GM18498 (cell line): Measurements from ENCODE around the gene CCDC50.
A peak's percentile ranks its signal among the peaks of the same experiment; 100 is the strongest.

Source experiments
- ATAC-seq: cut with Tn5 transposase; IDR thresholded peaks from one replicate; pipeline ENCODE4 v1.9.1; 2021; ENCODE audit warnings: mild to moderate bottlenecking, moderate library complexity; ENCODE audit not compliant: unreplicated experiment

Gene CCDC50

DNA sequence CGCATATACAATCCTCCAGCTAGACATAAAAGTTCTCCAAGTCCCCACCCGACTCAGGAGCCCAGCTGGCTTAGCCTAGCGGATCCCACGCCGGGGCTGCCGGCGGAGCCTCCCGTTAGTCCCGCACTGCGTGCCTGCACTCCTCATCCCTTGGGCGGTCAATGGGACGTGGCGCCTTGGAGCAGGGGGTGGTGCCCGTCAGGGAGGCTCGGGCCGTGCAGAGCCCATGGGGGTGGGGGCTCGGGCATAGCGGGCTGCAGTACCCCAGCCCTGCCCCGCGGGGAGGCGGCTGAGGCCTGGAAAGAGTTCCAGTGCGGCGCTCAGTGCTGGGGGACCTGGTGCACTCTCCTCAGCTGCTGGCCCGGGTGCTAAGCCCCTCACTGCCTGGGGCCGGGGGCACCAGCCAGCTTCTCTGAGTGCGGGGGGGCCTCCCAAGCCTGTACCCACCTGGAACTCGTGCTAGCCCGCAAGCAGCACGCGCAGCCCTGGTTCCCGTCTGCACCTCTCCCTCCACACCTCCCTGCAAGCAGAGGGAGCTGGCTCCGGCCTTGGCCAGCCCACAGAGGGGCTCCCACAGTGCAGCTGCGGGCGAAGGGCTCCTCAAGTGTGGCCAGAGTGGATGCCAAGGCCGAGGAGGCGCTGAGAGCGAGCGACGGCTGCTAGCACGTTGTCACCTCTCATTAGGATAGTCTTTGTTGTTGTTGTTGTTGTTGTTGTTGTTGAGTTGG lies 12.2 kb upstream of the CCDC50 start:
- no peak for ATAC-seq

DNA sequence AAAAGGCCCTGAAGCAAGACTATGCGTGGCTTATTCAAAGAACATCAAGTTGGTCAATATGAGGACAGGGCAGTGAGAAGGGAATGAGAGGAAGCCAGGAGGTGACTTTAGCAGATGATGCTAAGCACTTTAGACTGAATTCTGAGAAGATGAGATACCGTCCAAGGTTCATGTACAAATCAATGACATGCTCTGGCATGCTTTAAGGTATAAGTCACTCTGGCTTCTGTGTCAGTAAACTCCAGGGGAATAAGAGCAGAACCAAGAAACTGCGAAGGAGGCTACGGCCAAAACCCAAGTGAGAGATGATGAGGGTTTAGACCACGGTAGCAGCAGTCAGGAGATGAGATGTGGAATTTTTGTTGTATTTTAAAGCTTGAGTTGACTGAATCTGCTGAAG lies 8.9 kb upstream of the CCDC50 start:
- ATAC-seq: no peak

DNA sequence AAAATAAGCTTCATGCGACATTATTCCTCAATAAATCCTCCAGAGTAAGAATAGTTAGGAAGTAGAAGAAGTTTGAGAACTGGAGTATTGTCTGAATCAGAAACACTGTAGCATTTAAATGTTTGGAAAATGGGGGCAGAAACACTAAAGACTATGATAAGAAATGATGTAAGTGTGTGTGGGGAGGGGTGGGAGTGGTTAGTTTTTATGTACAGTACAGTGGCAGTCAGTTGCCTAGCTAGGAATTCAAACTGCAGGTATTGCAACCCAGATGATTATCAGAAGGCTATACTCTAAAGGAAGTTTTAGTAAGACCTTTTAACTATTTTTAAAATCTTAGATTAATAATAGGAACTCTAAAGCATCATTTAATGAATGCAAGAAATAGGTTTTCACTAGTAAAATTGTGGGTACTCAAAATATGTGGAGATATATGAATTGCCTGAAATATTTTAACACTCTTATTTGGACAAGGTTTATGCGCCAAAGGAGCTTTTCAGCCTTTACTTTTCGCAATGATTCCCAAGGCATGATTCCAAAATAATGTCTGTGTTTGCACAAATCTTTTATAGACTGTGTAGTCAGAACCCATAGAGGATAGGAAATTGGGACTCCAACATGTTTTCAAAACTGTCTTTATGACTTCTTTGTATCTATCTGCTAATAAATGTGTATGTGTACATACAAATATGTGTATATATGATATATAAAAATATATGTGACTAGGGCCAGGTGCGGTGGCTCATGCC lies 8.0 kb upstream of the CCDC50 start:
- no peak for ATAC-seq

DNA sequence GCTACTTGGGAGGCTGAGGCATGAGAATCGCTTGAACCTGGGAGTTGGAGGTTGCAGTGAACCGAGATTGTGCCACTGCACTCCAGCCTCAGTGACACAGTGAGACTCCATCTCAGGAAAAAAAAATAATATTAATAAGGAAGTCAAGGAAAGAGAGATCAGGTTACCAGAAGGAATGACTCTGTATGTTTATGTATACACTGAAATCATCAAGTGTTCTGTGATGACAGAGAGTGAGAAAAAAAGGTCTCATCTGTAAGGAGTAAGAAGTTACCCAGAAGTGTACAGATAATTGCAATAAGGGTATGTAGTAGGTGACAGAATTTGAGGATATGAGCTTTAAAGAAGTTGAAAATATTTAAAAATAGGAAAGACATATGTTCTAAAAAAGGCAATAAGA lies 4.3 kb upstream of the CCDC50 start:
- no peak for ATAC-seq

DNA sequence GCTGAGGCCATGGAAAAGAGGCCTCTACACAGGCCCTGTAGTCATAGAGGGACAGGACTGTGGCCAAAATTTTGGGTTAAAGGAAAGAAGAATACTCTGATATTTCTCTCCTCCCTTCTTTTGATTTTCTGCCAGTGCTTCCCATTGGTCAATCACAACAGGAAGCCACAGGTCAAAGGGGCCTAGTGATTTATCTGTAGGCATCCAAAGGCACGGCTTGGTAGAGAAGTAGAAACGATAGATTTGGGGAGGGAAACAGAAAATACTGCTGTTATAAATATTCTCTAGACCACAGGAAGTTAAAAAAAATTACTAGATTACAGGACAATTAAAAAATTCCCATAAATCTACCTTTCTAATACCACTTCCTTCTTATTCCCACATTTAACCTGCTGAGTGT lies 1.7 kb upstream of the CCDC50 start:
- no peak for ATAC-seq

DNA sequence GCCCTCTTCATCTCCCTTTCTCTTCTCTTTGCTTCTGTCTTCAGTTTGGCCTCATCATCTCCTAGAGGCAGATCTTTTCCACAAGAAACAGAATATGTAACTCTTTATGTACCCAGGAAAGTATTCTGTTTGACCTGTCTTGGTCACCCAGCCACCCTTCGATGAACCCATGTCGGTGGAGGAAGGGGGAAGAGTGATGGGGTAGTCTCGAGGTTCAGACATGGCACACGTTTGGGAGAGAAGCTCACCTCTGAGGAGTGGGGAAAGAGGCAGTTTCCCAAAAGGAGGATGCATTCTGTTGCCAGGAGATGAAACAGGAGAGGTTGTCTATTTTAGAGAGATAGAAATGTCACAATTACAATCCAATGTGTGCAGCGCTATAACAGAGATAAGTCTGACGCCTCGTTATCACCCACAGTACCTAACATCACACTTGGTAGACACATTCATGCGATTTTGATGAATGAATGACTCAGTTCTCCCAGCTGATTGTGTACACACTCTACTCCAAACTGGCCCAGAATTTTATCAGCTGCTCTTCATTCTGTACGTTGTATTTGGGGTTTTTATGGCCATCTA lies 722 bp upstream of the CCDC50 start:
- no peak for ATAC-seq

DNA sequence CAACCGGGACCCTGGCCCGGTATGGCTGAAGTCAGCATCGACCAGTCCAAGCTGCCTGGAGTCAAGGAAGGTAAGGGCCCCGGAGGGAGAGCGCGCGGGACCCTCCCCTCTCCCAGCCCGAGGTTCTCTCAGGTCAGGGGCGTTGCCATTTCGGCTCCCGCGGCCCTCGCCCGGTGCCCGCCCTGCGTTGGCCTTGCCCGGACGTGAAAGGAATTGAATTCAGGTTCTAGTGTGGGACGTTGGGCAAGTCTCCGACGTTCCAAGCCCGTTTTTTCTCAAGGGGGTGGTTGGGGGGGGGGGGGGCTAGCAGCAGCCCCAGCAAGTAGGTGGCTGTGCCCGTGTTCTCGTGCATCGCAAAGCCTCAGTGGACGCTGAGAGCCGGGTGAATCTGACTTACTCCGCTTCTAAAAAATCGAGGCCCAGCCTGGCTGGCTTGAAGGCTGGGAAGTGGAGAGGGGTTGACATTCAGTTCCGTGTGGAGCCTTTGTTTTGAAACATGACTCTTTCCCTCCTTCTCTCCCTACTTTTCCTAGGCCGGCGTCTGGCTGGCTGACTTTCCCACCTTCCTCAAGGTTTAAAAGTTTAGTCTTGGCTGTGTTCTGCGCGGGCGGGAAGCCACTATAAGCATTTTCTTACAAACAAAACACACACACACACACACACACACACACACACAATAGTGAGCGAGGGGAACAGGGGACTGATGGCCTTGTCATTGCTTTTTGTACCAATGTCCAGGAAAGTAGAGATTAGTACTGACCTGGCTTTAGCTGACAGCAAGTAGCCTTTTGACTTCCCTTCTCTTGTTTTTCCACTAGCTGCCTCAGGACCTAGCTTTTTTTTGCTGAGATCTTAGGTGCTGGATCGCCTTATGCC lies 698 bp downstream of the CCDC50 start, which contains the start of gene UTS2B:
UTS2B (minus strand) TSS at position 873 of the 876 bp plus-strand sequence. CDS start 48,337 bp downstream, outside the sequence.
- peak; percentile 30 for ATAC-seq

DNA sequence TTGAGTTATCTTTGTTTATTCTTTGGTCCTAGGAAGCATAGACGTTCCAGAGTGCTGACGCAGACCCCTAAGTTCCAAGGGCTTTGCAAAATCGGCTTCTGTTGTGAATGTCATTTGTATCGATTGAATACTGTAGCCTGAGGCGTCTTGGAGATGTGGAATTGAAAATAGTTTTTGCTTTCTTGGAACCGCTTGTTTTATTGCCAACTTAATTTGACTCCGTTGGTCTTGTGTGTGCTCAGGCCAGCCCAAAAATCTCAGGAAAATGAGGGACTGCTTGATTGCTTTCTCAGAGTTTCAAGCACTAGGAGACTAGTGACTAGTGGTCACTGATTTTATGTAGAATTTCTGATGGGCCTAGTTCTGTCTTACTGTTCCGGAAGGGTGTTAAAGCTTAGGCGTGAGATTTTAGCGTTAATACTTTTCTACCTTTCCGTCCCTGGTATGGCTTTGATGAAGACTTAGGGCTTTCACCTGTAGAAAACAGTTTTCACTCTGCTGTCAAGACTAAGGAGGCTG lies 1.4 kb downstream of the CCDC50 start:
- ATAC-seq: no peak

DNA sequence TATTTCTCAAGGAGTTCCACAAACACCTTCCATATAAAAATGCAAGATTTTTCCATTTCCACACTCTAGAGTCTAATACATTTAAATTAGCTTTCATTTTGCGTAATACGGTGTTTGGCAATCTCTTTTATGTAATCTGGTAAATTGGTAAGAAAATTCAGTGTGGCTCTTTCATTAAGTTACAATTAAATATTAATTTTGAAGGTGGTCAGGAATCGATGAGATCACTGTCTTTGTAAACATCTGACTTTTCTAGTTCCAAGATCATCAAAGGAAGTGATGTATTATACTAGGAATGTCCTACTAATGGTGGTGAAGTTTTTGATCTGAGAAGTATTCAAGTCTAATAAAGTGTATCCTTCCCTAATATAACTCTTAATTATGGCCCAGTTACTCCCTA lies 2.2 kb downstream of the CCDC50 start:
- no peak for ATAC-seq

DNA sequence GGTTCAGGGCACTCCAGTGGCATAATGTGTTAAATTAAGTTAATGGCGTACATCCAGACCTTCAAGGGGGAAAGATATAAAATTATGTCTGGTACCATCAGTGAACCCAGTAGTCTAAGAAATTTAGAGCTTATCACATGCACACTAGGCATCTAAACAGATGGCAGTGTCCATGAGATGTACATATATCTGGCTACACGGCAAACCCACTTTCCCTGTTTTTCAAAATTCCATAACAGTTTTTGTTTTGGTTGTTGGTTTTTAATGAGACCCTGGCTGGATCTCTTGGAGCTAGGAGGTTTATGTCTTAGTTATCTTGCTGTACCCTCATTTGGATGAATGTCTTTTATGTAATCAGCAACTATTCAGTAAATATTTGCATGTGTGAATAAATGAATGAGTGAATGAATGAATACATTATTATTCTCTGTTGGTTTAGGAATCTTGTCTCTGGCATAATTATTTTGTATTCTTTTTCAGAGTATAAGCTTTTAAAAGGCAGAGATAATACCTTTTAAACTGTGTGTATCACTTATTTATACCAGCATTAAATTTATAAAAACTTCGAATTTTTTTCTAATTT lies 4.2 kb downstream of the CCDC50 start:
- ATAC-seq: no peak

DNA sequence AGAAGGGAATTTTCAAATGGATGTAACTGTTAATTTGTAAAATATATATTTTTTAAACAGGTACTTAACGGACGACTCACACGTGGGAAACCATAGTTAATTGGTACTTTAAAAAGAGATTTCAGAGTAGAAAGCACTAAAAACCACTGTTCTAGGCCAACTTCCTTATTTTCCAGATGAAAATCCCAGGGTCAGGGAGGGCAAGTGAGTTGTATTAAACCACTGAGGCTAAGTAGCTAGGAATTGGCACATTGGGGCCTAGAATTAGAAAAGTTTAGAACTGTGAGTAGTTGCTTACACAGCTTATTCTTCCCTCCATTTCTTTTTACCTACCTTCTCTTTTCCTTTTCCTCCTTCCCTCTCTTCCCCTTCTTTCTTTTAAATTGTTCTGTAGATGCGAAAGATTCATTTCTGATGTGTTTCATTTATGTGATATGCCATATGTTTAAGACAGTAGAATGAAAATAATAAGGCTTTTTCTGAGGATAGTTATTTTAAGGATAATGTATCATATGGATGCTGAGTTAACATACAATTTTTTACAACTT lies 5.2 kb downstream of the CCDC50 start:
- ATAC-seq: no peak

DNA sequence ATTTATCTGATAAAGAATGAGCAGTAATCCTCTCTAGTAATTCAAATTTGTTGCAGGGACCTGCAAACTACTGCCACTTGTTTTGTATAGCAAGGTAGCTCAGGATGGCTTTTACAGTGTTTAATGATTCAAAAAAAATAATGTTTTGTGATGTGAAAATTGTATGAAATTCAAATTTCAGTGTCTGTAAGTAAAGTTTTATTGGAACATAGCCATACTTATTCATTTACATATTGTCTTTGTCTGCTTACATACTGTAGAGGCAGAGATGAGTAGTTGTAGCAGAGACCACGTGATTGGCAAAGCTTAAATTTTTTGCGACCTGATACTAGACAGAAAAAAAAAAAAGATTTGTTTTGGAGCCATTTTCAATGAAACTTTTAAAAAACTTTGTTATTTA lies 7.6 kb downstream of the CCDC50 start:
- no peak for ATAC-seq

DNA sequence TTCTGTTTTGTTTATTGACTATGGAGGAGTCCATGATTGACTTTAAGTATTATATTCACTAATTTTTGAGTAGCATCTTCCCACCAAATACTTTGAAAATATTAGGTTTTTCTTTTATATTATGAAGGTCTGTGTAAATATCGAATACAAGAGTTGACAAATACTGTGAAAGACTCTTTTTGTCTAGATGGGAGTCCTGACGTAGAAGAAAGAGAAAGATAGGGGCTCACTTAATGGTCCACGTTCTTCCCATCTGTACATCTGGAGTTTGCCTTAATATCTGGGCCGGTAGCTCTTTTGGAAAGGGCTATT lies 8.9 kb downstream of the CCDC50 start:
- no peak for ATAC-seq

DNA sequence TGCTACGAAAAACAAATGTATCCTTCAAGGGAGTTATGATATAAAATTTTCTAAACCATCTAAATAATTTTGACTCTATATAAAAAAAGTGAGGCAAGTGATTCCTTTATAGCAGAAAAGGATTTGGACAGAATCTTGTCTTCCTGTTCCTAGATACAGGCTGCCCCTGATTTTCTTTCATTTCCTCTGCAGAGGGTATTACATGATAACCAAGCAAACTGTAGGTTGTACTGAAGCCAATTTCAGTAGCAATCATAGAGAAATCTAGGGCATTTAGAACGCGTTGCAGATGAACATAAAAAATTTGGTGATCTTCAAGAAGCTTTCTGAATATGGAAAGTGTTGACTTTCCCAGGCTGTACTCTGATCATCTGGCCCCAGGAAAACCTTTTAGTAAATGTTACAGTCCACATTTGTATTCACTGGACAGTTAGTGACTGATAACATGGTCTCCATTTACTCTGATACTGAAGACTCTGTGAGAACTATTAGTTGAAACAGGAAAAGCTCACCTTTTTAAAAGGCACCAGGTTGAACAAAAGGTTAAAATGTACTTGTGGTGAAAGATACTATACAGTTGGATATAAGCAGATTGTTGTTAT lies 10.2 kb downstream of the CCDC50 start:
- ATAC-seq: no peak

DNA sequence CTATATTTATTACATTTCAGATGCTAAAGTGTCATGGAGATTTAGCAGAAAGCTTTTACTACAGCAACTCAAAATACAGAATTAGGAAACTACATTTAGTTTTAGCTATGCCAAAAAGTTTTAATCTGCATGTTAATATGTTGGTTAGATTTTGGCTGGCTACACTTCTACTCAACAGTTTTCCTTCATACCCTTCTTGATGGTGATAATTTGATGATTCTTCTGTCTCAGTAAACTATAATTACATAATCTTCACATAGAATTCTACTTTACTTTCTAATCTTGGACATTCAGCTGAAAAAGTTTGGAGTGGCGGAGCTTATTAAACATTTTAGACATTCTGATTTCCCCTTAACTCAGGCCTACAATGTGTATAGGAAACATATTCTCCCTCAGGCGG lies 11.2 kb downstream of the CCDC50 start:
- no peak for ATAC-seq

DNA sequence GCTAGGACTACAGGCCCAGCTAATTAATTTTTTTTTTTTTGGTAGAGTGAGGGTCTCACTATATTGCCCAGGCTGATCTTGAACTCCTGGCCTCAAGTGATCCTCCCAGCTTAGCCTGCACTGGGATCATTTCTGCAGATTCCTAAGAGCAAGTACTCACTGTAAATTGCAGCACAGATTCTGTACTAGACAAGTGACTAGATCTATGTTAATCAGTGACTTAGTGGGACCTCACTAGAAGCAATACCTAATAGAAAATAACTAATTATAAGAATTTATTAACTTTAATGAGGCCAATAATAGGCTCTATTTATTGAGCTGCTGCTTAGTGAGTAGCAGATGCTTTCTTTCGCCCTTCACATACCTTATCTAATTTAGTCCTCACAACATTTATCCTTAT lies 11.8 kb downstream of the CCDC50 start:
- ATAC-seq: peak; percentile 36

DNA sequence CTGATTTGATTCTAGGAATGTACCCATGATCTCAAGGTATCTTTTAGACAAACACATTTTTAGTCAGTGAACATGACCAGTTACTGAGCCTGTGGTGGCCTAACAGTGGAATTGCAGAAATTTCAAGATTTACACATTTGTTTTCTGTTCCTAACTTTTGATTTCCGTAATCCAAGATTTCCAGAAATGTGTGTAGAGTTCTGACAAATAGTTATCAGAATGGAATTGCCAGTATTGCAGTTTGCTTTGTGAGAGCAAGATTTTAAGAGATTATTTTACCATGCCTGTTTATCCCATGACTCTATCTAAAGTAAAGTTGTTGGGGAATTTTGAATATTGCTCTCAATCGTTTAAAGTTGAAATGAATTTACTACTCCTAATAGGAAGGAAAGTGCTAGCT lies 12.8 kb downstream of the CCDC50 start:
- ATAC-seq: no peak

DNA sequence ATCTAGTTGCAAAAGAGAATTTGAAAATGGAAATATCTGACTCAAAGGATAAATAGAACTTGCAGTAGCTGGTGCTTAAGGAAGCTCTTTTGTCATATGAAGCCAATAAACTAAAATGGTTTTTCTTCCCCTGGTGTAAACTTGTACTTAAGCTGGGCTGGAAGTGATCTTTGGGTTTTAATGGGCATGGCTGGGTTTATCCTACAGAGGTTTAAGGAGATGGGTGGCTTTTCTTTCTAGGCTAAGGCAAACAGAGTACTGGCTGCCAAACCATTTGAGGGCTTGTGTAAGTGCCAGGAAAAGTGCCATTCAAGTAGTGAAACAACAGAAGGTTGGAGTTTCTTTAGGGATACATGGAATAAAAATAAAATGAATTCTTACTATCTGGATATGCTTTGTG lies 13.2 kb downstream of the CCDC50 start:
- no peak for ATAC-seq

DNA sequence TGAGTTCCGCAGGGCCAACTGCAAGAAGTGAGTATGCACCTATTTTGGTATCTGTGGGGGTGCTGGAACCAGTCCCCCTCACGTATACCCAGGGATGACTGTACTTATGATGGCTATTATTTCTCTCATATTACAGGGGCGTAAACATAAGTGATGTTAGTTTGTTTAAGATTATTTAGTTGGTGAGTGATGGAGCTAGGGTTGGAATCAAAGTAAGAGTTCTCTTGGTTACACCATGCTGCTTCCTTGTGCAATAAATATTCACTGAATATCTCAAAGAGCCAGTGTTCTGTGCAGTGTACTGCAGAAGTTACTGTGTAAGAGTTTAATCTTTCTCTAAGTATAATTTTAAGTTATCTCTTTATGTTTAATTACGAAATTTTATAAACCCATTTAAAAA lies 13.9 kb downstream of the CCDC50 start:
- no peak for ATAC-seq

DNA sequence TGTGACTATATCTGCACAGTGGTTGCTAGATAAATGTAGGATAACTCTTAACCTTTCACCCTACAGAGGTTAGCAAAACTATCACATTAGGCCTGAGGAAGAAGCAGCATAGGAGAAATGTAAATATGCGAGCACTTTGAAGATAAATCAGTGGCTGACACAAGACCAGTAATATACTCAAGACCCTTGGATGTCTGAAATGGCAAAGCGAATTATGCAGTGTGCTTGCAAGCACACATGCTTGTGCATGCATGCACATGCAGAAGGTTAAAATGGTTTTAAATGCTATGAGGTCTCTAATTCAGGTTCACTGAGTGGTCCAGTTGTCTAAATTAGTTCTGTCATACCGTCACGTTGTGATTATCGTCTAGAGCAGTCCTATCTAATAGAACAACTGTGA lies 14.7 kb downstream of the CCDC50 start:
- ATAC-seq: no peak
